HG03469 (cell line): ENCODE measurements around the gene FGD2.

Experiments
- ATAC-seq: cut with Tn5 transposase; IDR thresholded peaks from one replicate; pipeline ENCODE4 v1.9.1; 2021; ENCODE audit warnings: mild to moderate bottlenecking, moderate library complexity, moderate number of reproducible peaks; ENCODE audit not compliant: unreplicated experiment

The FGD2 gene, protein sequence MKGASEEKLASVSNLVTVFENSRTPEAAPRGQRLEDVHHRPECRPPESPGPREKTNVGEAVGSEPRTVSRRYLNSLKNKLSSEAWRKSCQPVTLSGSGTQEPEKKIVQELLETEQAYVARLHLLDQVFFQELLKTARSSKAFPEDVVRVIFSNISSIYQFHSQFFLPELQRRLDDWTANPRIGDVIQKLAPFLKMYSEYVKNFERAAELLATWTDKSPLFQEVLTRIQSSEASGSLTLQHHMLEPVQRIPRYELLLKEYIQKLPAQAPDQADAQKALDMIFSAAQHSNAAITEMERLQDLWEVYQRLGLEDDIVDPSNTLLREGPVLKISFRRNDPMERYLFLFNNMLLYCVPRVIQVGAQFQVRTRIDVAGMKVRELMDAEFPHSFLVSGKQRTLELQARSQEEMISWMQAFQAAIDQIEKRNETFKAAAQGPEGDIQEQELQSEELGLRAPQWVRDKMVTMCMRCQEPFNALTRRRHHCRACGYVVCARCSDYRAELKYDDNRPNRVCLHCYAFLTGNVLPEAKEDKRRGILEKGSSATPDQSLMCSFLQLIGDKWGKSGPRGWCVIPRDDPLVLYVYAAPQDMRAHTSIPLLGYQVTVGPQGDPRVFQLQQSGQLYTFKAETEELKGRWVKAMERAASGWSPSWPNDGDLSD

GRCh38 chr6:37005061-37005810 is at the start of gene FGD2:
FGD2 (plus strand) TSS chr6:37005655; CDS start chr6:37005818, 163 bp downstream.
- ATAC-seq: peak; percentile 42

DNA sequence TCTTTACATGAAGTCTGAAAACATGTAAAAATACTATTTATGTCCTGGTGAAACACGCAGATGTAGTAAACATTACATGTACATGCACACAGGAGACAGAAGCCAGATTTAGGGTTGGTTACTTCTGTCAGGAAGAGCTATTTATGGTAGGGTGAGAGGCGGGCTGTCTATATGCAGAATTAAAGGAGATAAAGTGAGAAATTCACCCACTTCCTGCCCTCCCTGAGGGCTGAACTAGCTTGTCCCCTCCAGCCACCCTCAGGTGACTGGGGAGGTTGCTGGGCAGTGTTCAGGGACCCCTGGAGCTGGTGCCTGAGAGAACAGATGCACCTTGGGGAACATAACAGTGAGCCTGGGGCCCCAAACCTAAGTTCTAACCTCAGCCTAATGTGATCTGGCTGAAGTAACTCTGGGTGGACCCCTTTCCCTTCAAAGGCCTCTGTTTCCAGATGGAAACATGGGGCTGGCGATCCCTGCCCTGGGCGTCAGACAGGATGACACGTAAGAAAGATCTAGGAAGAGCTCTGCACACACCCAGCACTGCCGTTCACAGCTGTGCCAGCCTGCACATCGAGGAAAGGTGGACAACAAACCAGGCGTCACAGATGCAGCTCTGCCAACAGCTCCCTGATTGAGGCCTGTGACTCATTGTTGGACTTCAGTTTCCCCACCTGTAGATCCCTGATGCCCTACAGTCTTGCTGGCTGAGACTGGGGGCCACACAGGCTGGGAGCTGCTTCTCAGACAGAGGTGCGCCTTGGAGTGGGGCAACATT is 49.6 kb upstream of the FGD2 start:
- ATAC-seq: no peak

GRCh38 chr6:36956446-36956820 is 49.0 kb upstream of the FGD2 start:
- ATAC-seq: no peak

DNA sequence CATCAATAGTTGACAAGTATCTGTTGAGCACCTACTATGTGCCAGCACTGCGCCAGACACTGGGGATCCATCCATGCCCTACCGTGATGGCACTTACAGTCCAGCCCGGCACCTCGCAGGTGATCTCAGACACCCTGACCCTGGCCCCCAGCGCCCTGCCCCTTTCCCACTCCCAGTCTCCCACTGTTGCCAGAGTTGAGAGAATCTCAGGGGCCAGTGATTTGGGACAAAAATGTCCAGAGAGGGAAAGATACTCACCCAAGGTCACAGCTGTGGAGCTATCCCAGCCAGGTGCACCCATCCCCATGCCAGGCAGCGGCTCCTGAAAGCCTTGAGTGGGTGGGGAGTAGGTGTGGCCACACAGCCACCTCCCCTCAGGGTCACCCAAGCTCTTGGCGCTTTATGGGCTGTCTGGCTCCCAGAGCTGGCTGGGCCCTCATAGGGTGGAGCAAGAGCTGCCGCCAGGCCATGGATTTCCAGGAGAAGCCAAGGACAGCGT is 47.6 kb upstream of the FGD2 start:
- no peak for ATAC-seq

DNA sequence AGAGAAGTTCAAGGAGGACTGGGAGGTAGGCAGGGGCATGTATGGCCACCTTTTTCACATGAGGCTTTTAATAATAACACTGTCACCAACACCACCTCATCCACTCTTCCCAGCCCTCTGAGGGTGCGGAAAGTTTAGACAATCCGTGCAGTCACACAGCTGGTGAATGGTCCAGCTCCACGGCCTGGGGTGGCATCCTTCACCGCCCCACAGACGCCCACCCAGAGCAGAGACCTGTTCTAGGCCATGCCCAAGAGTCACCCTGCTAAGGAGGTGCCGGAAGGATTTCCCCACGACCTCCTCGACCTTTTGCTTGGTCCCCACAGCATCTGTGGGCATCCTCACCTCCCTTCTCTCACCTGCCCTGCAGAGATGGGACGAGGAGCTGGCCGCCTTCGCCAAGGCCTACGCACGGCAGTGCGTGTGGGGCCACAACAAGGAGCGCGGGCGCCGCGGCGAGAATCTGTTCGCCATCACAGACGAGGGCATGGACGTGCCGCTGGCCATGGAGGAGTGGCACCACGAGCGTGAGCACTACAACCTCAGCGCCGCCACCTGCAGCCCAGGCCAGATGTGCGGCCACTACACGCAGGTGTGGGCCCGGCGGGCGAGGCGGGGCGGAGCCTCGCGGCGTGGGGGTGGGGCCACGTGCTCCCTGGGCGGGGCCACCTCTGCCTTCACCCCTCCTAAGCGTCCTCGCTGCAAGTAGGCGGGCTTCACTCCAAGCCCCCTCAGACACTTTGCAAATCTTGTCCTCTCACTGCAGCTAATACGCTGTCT is 46.5 kb upstream of the FGD2 start:
- ATAC-seq: no peak

DNA sequence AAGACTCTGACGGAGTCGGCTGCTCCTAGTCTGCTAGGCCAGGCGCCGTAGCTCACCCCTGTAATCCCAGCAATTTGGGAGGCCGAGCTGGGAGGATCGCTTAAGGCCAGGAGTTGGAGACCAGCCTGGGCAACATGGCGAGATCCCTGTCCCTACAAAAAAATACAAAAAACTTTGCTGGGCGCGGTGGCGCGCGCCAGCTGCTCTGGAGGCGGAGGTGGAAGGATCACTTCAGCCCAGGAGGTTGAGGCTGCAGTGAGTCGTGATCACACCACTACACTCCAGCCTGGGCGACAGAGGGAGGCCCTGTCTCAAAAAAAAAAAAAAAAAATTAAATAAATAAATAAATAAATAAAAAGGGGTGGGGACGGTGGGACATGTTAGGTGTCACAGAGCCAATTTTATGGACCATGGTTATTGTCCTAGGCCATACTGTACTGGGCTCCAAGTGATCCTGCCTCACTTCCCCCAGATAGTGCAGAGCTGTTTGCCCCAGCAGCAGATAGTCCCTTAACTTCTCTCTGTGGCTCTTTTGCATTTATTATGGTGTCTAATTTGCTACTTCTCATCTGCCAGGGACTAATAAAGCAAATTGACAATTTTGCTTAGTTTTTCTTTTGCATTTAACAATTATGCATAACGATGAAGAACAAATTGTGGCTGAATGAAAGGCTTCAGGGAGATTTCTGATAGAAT is 45.8 kb upstream of the FGD2 start:
- ATAC-seq: no peak

DNA sequence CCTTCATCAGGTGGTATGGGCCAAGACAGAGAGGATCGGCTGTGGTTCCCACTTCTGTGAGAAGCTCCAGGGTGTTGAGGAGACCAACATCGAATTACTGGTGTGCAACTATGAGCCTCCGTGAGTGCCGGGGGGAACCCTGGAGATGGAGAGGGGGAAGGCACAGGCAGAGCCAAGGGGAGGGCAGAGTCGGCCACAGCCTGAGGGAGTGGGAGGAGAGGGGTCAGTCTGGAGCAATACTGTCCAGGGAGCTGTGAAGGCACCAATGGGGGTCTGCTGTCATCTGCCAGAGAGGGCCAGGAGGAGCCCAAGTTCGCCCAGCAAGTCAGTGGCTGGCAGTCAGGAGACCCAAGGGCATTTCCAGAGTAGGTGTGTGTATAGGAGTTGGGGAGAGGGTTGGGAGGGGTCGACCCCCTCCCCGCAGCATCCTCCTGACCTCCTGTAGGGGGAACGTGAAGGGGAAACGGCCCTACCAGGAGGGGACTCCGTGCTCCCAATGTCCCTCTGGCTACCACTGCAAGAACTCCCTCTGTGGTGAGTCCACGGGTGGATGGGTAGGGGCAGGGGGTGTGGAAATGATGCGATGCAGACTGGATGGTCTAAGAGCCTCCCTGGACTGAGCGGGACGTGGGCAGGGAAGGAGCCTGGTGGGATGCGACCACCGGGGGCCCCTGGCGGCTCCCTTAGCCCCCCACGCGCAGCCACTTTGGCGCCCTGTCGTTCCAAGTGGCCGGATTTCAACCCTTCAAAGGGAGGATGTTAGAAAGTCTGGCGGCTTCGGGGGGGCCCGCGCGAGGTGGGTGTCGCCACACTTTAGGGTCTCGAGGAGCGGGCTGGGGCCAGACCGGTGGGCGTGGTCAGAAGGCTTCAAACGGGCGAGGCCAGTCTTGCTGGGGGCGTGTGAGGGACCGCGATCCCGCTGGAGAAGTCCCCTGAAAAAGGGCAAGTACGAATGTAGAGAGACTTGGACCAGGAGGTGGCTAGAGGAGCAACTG is 43.7 kb upstream of the FGD2 start:
- ATAC-seq: no peak

DNA sequence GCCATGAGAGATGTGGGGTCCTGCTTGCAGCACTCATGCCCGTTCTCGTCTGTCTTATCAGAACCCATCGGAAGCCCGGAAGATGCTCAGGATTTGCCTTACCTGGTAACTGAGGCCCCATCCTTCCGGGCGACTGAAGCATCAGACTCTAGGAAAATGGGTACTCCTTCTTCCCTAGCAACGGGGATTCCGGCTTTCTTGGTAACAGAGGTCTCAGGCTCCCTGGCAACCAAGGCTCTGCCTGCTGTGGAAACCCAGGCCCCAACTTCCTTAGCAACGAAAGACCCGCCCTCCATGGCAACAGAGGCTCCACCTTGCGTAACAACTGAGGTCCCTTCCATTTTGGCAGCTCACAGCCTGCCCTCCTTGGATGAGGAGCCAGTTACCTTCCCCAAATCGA is 42.6 kb upstream of the FGD2 start:
- ATAC-seq: no peak

- no peak for ATAC-seq
Observed at GRCh38 chr6:36963451-36964290, 41.8 kb upstream of the FGD2 start.

GRCh38 chr6:36964349-36964748 is 41.1 kb upstream of the FGD2 start:
- no peak for ATAC-seq

- ATAC-seq: no peak
Observed at GRCh38 chr6:36964908-36965307, 40.5 kb upstream of the FGD2 start.

GRCh38 chr6:36967301-36967700 is 38.2 kb upstream of the FGD2 start:
- no peak for ATAC-seq

DNA sequence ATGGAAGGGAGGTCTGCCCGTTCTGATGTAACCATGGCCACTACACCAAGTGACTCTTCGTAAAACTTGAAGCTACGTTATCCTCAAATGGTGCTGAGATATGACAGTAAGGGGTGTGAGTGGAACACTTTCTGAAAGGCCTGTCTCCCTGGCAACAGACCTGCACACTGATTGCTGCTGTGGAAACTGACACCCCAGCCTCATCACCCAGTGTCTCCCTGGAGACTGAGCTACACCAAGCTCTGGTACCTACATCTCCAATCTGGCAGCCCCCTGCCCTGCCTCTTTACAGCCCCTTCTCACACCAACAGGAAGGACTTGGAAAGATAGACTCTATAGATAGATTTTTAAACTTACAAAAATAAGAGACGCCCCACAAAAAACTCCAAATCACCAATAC is 37.7 kb upstream of the FGD2 start:
- ATAC-seq: no peak

- no peak for ATAC-seq
Observed at GRCh38 chr6:36968266-36968977, 37.0 kb upstream of the FGD2 start.

DNA sequence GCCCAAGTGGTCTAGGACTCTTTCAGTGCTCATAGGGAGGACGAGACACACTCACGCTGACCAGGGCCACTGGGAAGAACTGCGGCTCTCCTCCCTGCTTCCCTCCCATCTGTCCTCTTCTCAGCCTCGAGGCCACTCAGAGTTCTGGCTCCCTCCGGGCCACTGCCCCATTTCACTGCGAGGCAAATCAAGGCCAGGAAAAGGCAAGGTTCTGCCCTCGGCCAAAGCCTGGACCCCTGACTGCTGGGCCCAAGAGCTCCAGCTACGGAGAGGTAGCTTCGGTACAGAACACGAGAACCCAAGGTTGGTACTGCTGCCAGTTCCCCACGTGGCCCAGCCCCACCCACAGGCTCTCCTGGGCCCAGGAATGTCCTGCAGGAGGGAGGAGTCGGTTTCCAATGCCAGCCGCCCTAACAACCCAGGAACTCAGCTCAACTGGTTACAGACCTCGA is 36.2 kb upstream of the FGD2 start:
- no peak for ATAC-seq

DNA sequence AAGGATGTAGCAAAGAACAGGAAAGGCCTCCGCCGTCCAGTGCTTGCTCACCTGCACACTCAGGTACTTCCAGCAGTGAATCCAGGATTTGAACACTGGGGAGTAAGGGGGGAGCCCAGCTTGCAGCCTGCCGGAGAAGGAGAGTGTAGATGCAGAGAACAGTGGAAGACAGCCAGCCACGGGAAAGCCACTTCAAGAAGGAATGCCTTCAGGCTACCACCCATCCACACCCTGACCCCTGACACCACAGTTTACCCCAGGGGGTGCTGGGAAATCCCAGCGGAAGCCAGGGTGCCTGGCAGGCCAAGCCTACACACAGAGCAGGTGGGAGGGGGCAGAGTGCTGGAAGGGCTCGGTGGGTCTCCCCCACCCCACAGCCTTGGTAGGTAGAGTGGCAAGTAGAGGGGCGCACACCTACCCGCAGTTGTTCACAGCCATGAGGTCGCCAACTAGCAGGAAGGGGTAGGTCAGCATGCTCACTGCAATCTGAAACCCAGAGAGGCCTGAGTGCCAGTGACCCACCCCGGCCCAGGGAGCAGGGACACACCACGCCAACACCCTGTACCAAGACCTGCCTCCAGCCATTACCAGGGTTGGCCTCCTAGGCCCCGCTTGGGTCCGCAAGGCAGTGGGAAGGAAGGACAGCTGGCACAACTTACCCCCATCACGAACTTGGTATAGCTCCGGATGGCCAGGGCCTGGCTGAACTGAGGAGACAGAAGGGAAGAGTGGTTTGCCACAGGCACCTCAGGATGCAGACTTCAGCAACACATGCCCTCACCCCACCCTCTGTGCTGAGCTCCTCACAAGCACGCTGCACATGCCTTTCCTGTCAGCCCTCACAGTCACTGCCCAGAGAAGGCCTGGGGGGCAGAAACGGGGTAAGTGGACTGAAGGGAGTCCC is 35.2 kb upstream of the FGD2 start:
- ATAC-seq: no peak
